ENCODE results near the gene PECR. TPM values are rescaled to one million over a fixed set of nuclear protein-coding genes. Genes with fewer than 3 reads are reported as not detected.

PECR gene
- total and polyA plus RNA-seq, 4 donors, result 31.8 to 152 (median 65.5) TPM

DNA sequence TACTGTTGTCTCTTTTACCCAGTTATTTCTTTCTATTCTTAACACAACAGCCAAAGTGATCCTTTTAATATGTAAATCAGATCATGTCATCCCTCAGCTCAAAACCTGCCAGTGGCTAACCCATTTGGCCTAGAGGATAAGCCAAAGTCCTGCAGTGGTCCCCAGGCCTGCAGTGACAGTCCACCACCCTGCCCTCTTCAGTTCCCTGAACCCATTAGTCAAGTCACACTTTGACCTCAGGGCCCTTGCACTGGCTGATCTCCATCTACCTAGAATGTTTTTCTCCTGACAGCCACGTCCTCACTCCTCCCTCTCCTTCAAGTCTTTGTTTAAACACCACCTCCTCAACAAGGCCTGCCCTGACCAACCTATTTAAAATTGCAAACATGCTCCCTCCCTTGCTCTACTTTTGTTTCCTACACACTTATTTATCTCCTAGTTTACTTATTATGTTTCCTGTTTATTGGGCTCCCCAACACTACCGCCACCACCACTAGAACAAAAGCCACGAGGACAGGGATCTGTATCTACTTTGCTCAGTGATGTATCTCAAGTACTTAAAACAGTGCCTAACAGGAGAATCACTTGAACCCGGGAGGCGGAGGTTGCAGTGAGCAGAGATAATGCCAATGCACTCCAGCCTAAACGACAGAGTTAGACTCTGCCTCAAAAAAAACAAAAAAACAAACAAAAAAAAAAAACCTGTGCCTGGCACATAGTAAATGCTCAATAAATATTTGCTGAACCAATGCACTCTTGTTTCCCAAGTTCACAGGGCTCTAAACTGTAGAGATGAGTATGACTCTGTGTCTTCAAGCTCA lies 77.5 kb downstream of the PECR start:
- TF ChIP-seq ATF3 (IDR thresholded peaks at IDR 0.05) (no peak), EGR1 (IDR thresholded peaks at IDR 0.05; ENCODE audit: low read depth in 2 of 2) (no peak), NR2F2 (IDR thresholded peaks at IDR 0.05) (no peak), CTCF (IDR thresholded peaks at IDR 0.05; ENCODE audit: low read depth, low read length, missing input control) (no peak), GABPA (IDR thresholded peaks at IDR 0.05 in 1 of 2, conservative IDR thresholded peaks at IDR 0.05 in 1 of 2) (no peak), TAF1 (conservative IDR thresholded peaks at IDR 0.05) (no peak), RXRA (IDR thresholded peaks at IDR 0.05) (peak in 1 of 2 donors; percentile 25), JUND (IDR thresholded peaks at IDR 0.05) (peak in 1 of 2 donors; percentile 13), SP1 (IDR thresholded peaks at IDR 0.05) (no peak), YY1 (IDR thresholded peaks at IDR 0.05) (no peak), HNF4G (IDR thresholded peaks at IDR 0.05) (no peak), FOXA1 (IDR thresholded peaks at IDR 0.05) (no peak), FOXA2 (IDR thresholded peaks at IDR 0.05) (no peak), RAD21 (IDR thresholded peaks at IDR 0.05) (no peak), HNF4A (conservative IDR thresholded peaks at IDR 0.05) (peak; percentile 6 to 40)
- TF ChIP-seq, protein P1, sequence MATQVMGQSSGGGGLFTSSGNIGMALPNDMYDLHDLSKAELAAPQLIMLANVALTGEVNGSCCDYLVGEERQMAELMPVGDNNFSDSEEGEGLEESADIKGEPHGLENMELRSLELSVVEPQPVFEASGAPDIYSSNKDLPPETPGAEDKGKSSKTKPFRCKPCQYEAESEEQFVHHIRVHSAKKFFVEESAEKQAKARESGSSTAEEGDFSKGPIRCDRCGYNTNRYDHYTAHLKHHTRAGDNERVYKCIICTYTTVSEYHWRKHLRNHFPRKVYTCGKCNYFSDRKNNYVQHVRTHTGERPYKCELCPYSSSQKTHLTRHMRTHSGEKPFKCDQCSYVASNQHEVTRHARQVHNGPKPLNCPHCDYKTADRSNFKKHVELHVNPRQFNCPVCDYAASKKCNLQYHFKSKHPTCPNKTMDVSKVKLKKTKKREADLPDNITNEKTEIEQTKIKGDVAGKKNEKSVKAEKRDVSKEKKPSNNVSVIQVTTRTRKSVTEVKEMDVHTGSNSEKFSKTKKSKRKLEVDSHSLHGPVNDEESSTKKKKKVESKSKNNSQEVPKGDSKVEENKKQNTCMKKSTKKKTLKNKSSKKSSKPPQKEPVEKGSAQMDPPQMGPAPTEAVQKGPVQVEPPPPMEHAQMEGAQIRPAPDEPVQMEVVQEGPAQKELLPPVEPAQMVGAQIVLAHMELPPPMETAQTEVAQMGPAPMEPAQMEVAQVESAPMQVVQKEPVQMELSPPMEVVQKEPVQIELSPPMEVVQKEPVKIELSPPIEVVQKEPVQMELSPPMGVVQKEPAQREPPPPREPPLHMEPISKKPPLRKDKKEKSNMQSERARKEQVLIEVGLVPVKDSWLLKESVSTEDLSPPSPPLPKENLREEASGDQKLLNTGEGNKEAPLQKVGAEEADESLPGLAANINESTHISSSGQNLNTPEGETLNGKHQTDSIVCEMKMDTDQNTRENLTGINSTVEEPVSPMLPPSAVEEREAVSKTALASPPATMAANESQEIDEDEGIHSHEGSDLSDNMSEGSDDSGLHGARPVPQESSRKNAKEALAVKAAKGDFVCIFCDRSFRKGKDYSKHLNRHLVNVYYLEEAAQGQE (IDR thresholded peaks at IDR 0.05), result no peak
- TF ChIP-seq, protein P2, sequence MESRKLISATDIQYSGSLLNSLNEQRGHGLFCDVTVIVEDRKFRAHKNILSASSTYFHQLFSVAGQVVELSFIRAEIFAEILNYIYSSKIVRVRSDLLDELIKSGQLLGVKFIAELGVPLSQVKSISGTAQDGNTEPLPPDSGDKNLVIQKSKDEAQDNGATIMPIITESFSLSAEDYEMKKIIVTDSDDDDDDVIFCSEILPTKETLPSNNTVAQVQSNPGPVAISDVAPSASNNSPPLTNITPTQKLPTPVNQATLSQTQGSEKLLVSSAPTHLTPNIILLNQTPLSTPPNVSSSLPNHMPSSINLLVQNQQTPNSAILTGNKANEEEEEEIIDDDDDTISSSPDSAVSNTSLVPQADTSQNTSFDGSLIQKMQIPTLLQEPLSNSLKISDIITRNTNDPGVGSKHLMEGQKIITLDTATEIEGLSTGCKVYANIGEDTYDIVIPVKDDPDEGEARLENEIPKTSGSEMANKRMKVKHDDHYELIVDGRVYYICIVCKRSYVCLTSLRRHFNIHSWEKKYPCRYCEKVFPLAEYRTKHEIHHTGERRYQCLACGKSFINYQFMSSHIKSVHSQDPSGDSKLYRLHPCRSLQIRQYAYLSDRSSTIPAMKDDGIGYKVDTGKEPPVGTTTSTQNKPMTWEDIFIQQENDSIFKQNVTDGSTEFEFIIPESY (IDR thresholded peaks at IDR 0.05), result no peak
- TF ChIP-seq, protein P3, sequence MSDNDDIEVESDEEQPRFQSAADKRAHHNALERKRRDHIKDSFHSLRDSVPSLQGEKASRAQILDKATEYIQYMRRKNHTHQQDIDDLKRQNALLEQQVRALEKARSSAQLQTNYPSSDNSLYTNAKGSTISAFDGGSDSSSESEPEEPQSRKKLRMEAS (IDR thresholded peaks at IDR 0.05), result no peak
- 61% methylated on average over 6 of the region's 6 CpGs for WGBS

More for the DNA sequence above, 77.5 kb downstream of the PECR start:
- Histone ChIP-seq H3K36me3 (ENCODE audit: control insufficient read depth in 4 of 4, insufficient read depth in 3 of 4, low read depth in 1 of 4, low read length in 3 of 4) (peaks cover 0 to 17% (median 6%) of the 10 kb centered on the region in 4 donors), H3K9ac (ENCODE audit: low read depth in 1 of 2, low read length in 2 of 2) (no peak overlapping the region), H3K4me3 (ENCODE audit: low read depth in 1 of 3, low read length in 3 of 3) (no peak overlapping the region), H3K27ac (ENCODE audit: low read depth in 1 of 2, low read length in 2 of 2) (no peak overlapping the region), H3K4me1 (ENCODE audit: control insufficient read depth in 4 of 4, insufficient read depth in 4 of 4, low read length in 3 of 4) (peaks cover 0 to 22% (median 9%) of the 10 kb centered on the region in 4 donors), H3K27me3 (ENCODE audit: control insufficient read depth in 4 of 4, insufficient read depth in 4 of 4, low read length in 3 of 4) (no peaks in the 10 kb centered on the region), H3K9me3 (ENCODE audit: control insufficient read depth in 4 of 4, low read length in 3 of 4) (no peaks in the 10 kb centered on the region)
- DNase-seq (ENCODE audit: low spot score), result no peak

All from liver (tissue), 9 donors.